ENCODE measurements around the gene TBX3. TPM values are rescaled to one million over a fixed set of nuclear protein-coding genes. Genes with fewer than 3 reads are reported as not detected.

The TBX3 gene
- total RNA-seq, 1 experiment from 2014 or later: 16.1 TPM

DNA sequence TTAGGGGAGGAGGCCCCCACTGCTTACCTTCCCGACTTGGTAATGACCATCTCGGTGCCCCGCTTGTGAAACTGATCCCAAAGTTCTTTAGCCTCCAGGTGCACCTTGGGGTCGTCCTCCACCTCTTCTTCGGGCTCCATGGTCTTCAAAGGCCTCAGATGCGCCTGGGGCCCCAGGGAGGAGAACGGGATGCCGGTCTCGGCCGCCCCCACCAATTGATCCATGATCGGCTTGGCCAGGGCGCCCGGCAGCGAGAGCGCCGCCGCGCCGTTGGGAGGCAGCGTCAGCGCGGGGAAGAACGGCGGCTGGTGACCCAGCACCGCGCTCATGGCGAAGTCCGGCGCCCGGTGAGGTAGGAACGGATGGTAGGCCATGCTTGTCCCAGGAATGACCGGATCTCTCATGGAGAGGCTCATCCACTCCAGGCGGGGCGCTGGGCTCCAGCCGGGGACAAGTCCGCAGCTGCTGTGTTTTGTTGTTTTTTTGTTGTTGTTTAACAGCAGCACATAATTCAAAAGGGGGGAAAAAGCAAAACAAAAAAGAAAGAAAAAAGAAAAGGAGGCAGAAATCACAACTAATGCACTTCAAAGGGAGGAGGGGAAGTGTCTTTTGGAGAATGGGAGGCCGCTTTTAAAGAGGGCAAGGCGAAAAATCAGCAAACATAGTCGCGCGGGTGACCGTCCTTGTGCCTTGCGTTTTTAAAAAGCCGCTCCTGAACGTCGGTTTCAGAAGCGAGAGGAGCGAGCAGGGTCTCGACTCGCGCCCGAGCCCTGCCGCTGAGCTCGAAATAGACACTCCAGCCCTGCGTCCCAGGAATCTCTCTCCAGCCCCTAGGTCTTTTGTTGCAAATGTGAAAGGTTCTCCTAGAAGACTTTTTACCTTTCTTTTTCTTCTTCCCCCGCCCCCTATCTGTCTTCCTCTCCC, 928 bp downstream of the TBX3 start:
- no peak for DNase-seq (ENCODE audit: low spot score)

DNA sequence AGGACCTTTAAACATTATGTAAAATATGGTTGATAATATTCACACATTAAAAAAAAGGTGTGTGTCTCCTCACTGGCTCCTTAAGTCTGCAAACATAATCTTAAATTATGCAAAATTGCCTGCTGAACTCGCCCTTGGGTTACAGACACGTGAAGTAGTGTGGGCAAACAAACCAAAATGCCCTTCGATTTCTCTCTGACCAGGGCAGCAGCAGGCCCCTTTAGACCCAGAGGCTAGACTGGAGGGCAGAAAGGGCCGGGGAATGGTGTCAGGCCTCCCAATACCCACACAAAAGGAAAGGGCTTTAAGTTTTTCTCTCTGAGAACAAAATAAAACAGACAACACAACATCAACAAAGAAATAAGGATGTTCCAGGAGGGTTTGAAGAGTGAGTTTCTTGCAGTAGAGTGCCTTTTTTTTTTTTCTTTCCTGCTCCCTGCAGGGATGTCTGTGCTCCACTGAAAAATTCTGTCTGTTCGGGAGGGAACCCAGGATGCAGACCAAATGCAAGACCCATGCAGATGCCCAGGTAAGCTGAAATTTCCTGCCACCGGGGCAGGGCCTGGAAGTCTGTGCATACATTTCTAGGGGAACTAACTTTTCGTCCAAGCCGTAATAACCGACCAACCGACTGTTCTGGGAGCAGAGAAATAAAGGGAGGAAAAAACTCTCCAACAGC, 1.7 kb downstream of the TBX3 start:
- no peak for DNase-seq (ENCODE audit: low spot score)

DNA sequence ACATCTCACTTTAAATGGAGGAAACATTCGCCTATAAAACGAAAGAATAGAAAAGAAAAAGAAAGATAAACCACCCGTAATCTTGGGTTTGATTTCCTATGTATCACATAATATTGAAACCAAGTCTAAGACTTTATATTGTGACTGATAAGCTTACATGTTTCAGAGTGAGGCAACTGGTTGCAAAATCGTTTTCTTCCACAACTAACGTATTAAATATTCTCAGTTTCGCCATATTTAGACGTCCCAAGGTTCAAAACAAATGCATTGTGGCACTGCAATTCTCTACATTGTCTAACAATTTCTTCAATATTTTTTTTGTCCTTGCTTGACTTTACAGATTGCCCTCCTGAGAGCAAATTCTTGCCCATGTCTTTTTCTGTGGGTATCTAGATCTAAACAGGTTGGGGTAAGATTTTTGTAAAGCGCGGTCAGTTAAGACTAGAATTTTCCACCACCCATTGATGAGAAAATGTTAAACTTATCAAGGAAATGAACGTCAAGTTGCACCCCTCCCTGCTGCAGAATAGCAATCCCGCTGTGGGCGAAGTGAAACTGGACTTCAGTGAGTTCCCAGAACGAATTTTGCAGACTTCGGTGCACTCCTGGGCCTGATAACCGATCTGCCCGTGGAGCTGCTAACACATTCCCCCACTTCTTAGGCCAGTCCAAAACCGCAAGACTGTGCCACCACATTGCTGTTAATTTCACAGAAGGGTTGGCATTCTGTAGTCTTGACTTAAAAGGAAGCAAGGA, 2.7 kb downstream of the TBX3 start:
- peak; percentile 47 for DNase-seq (ENCODE audit: low spot score)

DNA sequence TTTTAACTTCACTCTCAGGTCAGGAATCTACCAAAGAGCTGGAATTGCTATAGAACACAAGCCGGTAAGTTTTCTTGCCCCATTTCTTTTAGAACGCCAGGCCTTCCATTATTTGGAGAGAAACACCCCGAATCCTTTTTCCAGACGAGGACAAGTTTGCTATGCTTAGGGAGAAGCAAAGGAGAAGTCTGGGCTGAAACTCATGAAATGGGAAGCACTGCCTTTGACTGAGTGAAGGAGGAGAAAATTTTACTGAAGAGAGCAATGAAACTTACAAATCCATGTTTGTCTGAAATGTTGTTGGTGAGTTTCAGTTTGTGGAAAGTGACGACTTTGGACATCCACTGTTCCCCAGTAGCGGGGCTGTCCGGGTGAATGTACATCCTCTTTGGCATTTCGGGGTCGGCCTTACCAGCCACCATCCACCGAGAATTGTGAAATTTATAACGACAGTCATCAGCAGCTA, 3.3 kb downstream of the TBX3 start:
- DNase-seq (ENCODE audit: low spot score): no peak

DNA sequence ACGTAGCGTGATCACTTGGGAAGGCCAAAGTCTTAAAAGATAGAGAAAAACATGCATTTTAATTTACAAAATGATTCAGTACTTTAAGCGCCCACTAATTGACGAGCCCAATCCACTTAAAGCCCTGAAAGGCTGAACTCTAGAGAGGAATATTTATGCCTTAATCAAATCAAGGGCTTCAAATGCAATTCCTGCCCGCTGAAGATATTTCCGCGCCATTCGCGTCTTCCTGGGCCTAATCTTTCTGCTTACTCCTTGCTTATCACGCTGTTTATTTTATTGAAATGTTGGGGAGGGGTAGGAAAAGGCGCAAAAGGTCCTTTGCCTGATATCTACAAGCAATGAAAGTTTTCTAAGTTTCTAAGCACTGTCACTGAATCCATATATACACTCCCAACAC, 4.0 kb downstream of the TBX3 start:
- DNase-seq (ENCODE audit: low spot score): no peak

DNA sequence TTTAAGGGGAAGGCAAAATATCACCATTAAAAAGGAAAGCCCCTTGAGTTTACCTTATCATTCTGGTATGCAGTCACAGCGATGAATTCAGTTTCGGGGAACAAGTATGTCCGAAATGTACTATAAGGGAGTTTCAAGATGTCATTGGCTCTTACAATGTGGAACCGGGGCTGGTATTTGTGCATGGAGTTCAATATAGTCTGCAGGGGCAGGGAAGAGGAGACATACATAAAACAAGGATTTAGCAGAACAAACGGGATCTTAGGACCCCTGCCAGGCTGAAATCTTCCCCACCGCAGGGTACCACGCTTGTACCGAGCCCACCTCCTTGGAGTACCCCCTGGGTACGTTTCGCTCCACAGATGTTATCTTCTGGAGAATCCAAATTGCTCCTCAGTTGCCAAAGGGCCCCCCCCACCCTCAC, 4.5 kb downstream of the TBX3 start:
- DNase-seq (ENCODE audit: low spot score): no peak

DNA sequence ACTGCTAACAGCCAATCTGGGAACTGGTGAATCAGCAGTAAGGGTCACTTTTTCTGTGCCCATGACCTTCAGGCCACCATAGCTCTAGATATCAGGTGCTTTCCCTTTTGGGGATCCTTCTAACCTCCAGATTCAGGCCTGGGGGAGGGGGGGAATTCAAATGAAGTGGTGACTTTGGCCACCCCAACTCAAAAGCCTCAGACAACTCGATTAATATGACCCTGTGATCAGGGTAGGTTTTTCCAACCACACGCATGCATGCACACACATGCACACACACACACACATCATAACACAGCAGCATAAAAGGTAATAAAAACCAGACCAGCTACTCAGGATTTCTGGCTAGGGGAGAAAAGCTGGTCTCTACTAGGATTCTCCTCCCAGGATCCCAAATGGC, 5.3 kb downstream of the TBX3 start:
- DNase-seq (ENCODE audit: low spot score): no peak

DNA sequence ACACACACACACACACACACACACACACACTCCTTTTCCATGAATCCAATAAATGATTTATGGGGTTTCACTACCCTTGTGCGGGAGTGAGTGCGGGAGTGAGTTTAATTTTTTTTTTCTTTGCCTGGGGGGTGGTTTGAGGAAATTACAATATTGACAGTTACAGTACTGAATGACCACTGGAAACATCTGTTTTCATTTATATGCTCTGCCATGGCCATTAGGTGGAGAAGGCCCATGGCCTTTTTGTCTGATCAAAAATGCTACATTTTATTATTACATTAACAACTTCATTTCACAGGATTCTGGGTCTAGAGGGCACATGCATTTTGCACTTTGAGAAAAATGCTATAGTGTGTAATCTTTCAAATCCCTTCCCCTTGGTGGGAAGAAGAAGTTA, 5.9 kb downstream of the TBX3 start:
- no peak for DNase-seq (ENCODE audit: low spot score)

DNA sequence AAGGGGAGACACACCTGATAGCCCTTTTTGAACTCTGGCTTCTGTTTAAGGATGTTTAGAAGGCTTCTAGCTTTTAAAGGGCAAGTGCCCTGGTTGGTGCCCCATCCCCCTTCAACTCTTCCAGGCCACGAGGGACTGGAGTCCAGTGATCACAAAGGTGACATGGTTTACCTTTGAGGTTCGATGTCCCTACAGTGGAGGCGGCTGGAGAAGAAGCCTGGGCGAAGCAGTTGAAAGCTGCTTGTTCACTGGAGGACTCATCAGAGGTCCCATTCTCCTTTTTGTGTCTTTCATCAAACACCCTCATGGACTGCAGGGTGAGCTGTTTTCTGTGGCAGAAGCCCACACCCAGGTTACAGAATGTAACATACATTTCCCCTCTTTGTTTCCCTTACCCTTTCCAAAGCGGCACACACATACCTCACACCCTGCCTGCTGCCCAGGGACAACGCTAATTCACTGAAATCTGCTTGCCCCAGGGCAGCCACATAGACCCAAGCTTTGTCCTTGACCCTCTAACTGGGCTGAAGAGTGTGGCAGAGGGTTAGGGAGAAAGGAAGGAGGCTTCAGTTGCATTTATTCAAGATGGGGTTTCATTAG, 7.7 kb downstream of the TBX3 start:
- no peak for DNase-seq (ENCODE audit: low spot score)

DNA sequence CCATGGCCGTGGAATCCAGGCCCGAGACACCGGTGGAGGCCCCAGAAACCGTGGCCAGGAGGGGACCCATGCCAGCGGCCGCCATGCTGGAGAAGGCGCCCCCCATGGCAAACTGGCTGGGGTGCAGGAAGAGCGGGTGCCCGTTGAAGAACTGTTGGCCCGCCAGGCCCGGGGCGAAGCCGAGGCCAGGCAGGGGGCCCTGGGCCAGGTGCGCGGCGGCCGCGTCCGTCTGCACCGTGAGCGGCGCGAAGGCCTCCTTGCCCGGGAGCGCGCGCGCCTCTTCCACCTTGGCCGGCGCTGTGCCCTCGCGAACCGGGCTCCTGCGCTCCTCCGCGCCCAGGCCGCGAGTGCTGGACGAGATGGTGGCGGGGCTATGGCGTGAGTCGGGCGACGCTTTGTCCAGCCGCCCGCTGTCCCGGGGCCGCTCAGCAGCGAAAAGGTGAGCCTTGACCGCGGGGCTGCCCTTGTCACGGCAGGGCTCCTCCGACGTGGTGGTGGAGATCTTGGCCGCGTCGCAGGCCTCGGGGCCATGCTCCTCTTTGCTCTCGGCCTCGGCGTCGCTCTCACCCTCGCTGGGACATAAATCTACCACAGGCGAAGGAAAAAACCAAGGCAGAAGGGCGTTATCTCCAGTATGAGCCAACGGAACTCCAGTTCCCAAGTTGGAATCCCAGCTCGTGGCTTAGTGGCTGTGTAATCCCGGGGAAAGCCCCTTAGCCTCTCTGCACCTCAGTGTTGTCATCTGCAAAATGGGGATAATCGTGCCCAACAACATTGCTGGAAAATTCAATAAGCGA, 9.5 kb downstream of the TBX3 start:
- DNase-seq (ENCODE audit: low spot score): no peak

DNA sequence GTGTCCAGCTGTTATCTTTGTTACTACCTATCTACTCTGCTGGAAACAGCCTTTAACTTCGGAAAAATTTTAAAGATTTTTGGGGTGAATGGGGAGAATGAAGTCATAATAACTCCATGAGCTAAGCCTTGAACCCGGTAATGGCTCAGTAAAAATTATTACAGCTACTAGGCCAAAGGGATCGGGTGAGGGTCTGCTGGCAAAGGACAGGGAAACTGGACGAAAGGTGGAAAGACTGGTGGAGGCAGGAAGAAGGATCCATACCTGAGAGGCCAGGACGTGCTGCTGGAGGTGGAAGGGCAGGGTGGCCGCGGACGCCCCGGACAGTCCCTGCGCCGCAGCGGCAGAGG, 10.1 kb downstream of the TBX3 start:
- no peak for DNase-seq (ENCODE audit: low spot score)

DNA sequence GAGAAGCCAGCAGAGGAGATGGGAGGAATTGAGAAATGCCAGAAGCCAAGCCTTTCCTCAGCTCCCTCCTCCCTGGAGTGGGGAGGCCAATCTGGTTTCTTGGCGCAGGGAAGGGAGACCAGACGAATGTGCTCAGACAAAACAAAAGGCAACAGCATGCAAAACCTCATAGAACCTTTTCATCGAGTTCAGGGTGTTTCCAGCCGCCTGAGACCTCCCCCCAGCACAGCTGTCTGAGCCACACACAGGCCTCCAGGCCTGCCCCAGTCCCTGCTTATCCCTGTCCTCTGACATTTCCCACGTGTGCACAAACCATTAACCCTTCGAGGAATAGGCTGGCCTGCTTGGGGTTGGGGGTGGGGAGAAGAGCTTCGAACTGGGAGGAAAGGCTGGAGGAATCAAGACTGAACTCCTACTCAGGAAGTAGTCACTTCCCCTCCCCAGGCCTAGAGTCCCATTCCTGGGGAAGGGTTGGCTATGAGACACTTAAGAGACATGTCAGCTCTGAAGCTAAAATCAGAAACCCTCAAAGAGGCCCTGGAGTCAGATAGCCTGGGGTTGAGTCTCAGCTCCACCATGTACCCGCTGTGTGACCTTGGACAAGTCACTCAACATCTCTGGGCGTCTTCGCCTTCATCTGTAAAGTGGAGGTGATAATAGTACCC, 10.7 kb downstream of the TBX3 start:
- peak; percentile 81 for DNase-seq (ENCODE audit: low spot score)

DNA sequence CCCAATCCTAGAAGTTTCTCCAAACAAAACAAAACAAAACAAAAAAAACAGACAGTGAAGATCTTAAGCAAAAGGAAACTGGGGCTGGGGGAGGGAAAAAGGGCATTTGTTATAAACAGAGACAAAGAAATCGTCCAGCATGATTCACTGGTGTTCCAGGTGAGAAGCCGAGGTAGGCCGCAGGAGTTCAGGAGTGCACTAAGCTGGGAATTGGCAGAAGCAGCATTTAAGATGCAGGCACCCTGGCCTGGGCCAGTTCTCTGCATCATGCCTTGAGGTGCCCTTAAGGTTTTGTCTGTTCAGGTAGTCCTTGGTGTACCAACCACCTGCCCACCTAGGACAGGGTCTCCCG, 11.2 kb downstream of the TBX3 start:
- DNase-seq (ENCODE audit: low spot score): no peak

DNA sequence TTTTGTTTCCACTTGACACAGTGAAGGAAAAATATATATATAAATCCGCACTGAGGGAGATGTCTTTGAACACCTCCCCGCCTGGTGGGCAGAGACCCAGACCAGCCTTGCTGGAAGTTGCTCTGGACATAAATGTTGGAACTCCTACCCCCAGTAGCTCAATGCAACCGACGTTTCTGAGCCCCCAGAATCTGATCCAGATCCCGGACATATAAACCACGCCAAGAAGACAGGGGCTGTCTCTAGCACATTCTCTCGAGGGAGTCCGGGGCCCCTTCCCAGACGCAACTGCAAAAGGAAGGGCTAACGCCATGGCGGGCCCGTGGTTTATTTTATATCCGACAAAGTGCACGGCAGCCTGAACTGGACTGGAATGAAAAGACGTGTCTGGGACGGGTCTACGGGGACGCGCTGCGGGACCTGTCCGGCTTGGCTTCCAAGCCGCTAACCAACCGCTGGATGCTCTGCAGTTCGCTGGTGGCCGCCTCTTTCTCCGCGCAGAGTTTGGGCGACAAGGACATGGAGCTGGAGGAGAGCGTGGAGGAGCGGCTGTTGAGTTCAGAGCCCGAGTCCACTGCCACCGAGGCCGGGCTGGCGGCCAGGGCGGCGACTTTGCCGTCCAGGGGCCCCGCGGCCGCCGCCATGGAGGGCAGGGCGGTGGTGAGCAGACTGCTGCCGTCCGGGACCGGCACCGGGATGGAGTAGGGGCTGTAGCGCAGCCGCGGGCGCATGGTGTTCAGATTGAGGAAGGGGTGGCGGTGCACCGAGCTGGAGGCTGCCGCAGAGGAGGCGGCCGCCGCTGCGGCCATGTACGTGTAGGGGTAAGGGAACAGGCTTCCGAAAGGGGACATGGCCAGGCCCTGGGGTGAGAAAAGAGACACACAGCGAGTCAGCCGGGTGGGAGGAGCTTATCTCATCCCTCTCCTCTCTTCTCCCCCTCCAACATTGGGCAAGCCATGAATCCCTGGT, 12.2 kb downstream of the TBX3 start:
- DNase-seq (ENCODE audit: low spot score): peak; percentile 37

DNA sequence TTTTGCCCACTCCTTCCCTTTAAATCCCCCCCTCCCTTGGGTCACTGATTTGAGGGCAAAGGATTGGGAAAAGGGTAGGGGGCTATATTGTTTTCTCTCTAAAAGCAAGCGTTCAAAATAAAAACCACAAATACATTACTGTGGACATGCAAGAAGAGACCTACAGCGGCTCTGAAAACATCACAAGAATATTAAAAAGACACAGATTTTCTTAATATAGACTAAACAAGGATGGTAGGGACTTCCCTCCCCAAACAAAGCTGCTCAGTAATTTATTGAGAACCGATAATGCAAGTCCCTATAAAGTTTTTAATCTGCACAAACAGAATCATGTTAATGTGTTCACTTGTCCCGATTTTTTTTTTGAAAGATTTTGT, 12.9 kb downstream of the TBX3 start:
- DNase-seq (ENCODE audit: low spot score): no peak

DNA sequence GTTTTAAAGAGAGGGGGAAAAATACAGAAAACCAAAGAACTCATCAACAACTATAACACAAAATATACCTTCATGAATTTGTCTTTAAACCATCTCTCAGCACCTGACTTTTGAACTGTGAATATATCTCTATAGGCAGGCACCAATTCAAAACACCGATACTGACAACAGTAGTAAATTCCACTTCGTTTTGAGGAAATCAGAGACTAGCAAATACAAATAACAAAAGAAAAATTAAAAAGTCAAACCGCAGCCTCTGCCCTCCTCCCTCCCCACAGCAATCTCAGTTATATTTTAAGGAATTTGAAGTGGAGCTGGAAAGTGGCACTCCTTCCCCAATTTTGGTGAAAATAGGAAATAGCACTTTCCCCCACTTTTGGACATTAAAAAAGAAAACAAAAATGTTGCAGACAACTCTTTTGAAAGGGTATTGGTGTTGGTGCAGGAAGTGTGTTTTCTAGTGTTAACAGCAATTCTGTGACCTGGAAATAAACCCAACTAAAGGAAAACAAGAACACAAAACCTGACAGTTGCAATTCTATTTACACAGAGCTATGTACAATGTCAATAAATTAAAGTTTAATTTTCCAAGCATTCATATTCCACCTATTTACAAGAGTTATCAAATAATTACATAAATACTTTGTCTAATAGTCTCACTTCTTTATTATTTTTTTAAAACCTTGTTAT, 13.5 kb downstream of the TBX3 start:
- DNase-seq (ENCODE audit: low spot score): no peak

DNA sequence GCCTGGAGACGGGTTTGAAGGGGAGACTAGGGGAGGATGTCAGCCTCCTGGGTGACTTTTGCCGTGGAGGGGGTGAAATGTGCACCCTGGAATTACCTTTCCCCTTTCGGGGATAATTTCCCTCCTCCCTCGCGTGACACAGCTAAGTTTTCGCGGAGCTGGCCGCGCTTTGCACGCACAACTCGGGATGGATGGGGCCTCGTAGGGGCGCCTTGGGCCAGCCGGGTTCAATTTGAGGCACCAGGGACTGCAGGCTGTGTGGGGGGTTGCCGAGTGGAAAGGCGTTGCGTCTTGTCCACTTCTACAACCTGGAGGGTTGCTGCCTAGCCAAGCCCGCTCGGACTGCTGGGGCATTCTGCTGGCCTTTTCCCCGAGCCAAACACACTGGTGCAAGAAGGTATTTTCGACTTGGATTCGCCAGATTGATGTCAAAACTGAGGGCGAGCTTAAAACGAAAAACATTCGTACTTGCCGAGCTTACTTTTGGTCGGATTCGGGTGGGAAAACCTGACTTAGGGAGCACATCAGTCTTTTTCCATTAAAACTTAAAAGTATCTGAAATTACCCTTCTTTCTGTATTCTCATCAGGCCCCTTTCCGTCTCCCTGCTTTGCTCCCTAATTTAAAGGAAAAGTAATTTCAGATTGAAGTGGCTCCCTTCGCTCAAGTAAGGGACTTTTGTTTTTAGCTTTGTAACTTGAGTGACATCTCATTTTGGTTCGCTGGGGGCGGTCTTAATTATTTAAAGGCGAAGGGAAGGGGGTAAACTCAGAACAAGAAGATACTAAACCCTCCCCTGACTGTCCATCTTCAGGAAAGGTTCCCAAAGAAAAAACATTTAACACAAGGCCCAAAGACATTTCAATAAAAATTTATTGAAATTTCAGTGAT, 14.3 kb downstream of the TBX3 start:
- peak; percentile 42 for DNase-seq (ENCODE audit: low spot score)

DNA sequence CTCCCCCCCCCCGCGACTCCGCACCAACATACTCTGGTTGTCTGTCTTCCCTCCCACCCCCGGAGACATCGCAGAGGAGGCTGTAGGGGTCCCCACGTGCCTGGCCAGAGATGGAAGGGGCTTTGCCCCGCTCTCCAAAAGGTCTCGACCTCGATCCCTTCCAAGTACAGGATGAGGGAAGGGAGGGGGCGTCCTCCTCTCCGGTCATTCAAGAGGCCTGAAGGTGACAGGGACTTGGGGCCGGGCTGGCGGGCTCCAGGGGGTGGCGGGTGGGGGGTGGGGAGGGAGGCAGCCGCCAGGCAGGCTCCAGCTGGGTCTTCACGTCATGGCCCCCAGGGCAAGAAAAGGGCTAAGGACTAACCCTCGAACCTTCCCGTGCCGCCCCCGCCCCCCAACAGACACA, 15.1 kb downstream of the TBX3 start:
- no peak for DNase-seq (ENCODE audit: low spot score)

Measured in H4 (cell line).